DOHH2 (cell line): ENCODE data around the gene SBF1.

ENCODE experiments used
- H3F3A ChIP-seq: fragments of 200-600 bp; sonication (generic), shearing (Covaris generic); 2 replicates; pipeline ENCODE4 v1.6.0; 2016; ENCODE audit warnings: antibody characterized with exemption, mild to moderate bottlenecking; ENCODE audit not compliant: control insufficient read depth, insufficient read depth
- H3K27ac ChIP-seq: fragments of 200-600 bp; sonication (generic); 2 replicates; pipeline ENCODE4 v1.5.1; 2014; ENCODE audit warnings: low read depth, mild to moderate bottlenecking, low read length, moderate library complexity
- H3K27me3 ChIP-seq: fragments of 200-600 bp; sonication (generic); 2 replicates; pipeline ENCODE4 v1.6.1; 2014; ENCODE audit warnings: mild to moderate bottlenecking, low read length, mixed read lengths; ENCODE audit not compliant: control insufficient read depth
- H3K36me3 ChIP-seq: fragments of 200-600 bp; sonication (generic); 2 replicates; pipeline ENCODE4 v1.6.1; 2014; ENCODE audit warnings: mild to moderate bottlenecking, low read length, moderate library complexity, mixed read lengths; ENCODE audit not compliant: control insufficient read depth
- H3K4me1 ChIP-seq: fragments of 200-600 bp; sonication (generic); 2 replicates; pipeline ENCODE4 v1.6.1; 2014; ENCODE audit warnings: mild to moderate bottlenecking, low read length, mixed read lengths; ENCODE audit not compliant: control insufficient read depth
- H3K4me2 ChIP-seq: fragments of 200-600 bp; sonication (generic); 2 replicates; pipeline ENCODE4 v1.6.0; 2014; ENCODE audit warnings: mild to moderate bottlenecking, low read length, moderate library complexity
- H3K4me3 ChIP-seq: fragments of 200-600 bp; sonication (generic); 2 replicates; pipeline ENCODE4 v1.5.1; 2014; ENCODE audit warnings: mild to moderate bottlenecking, low read length, mixed read lengths
- H3K79me2 ChIP-seq: fragments of 200-600 bp; sonication (generic); 2 replicates; pipeline ENCODE4 v1.6.1; 2014; ENCODE audit warnings: mild to moderate bottlenecking, low read length, mixed read lengths; ENCODE audit not compliant: control insufficient read depth
- H3K9me2 ChIP-seq: fragments of 200-600 bp; sonication (generic); replicated peaks from 2 replicates; pipeline ENCODE4 v1.6.1; 2014; ENCODE audit warnings: mild to moderate bottlenecking, low read length, mixed read lengths; ENCODE audit not compliant: control insufficient read depth
- H3K9me3 ChIP-seq: fragments of 200-600 bp; sonication (generic); 2 replicates; pipeline ENCODE4 v1.6.1; 2014; ENCODE audit warnings: antibody characterized with exemption, low read length, mixed read lengths; ENCODE audit not compliant: control insufficient read depth, insufficient read depth
- H4K20me1 ChIP-seq: fragments of 200-600 bp; sonication (generic); 2 replicates; pipeline ENCODE4 v1.6.0; 2014; ENCODE audit warnings: low read depth, mild to moderate bottlenecking, antibody characterized with exemption, low read length, moderate library complexity; ENCODE audit not compliant: control insufficient read depth, insufficient read depth
- EZH2phosphoT487 ChIP-seq: fragments of 200-600 bp; sonication (generic); IDR thresholded peaks from 2 replicates; pipeline ENCODE4 v1.6.1; 2017; ENCODE audit warnings: borderline replicate concordance, mild to moderate bottlenecking, antibody characterized with exemption, low read length, moderate library complexity, mixed read lengths
- TF ChIP-seq, protein P1 (sequence below): fragments of 200-600 bp; sonication (generic); IDR thresholded peaks from one replicate; pipeline ENCODE4 v1.5.1; 2014; ENCODE audit warnings: antibody characterized with exemption, mild to moderate bottlenecking, low read depth, low read length; ENCODE audit not compliant: poor library complexity, severe bottlenecking

The SBF1 gene

DNA sequence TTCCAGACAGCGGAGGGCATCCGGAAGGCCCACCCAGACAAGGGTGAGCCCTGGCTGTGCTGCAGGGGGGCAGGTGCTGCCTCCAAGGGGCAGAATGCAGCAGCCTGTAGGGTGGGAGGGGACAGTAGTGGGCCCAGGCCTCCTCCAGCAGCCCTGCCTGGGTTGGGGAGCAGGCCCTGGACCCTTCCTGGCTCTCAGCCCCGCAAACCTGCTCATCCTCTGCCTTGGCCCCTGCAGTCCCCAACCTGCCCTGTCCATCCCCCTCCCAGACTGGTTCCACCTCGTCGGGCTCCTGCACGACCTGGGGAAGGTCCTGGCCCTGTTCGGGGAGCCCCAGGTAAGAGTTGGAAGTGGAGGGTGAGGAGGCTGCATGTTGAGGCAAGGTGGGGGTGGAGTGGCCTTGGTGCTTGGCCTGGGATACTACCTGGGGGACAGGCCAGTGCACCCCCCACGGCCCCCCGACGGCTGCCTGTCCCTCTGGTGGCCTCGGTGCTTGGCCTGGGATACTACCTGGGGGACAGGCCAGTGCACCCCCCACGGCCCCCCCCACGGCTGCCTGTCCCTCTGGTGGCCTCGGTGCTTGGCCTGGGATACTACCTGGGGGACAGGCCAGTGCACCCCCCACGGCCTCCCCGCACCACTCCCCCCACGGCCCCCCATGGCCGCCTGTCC is 13.3 kb upstream of the SBF1 start:
- H3K27ac ChIP-seq = no peak overlapping the region
- H3K36me3 ChIP-seq = no peaks in the 10 kb centered on the region
- no peaks in the 10 kb centered on the region for H3K27me3 ChIP-seq
- H3F3A ChIP-seq = no peaks in the 10 kb centered on the region
- no peak overlapping the region for H3K4me3 ChIP-seq
- TF ChIP-seq EZH2phosphoT487 = no peak
- TF ChIP-seq, protein P1, sequence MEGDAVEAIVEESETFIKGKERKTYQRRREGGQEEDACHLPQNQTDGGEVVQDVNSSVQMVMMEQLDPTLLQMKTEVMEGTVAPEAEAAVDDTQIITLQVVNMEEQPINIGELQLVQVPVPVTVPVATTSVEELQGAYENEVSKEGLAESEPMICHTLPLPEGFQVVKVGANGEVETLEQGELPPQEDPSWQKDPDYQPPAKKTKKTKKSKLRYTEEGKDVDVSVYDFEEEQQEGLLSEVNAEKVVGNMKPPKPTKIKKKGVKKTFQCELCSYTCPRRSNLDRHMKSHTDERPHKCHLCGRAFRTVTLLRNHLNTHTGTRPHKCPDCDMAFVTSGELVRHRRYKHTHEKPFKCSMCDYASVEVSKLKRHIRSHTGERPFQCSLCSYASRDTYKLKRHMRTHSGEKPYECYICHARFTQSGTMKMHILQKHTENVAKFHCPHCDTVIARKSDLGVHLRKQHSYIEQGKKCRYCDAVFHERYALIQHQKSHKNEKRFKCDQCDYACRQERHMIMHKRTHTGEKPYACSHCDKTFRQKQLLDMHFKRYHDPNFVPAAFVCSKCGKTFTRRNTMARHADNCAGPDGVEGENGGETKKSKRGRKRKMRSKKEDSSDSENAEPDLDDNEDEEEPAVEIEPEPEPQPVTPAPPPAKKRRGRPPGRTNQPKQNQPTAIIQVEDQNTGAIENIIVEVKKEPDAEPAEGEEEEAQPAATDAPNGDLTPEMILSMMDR = no peak
- no peaks in the 10 kb centered on the region for H3K9me2 ChIP-seq
- no peaks in the 10 kb centered on the region for H3K79me2 ChIP-seq
- no peaks in the 10 kb centered on the region for H4K20me1 ChIP-seq
- H3K9me3 ChIP-seq = no peaks in the 10 kb centered on the region
- no peak overlapping the region for H3K4me2 ChIP-seq
- H3K4me1 ChIP-seq = peaks cover 20% of the 10 kb centered on the region

DNA sequence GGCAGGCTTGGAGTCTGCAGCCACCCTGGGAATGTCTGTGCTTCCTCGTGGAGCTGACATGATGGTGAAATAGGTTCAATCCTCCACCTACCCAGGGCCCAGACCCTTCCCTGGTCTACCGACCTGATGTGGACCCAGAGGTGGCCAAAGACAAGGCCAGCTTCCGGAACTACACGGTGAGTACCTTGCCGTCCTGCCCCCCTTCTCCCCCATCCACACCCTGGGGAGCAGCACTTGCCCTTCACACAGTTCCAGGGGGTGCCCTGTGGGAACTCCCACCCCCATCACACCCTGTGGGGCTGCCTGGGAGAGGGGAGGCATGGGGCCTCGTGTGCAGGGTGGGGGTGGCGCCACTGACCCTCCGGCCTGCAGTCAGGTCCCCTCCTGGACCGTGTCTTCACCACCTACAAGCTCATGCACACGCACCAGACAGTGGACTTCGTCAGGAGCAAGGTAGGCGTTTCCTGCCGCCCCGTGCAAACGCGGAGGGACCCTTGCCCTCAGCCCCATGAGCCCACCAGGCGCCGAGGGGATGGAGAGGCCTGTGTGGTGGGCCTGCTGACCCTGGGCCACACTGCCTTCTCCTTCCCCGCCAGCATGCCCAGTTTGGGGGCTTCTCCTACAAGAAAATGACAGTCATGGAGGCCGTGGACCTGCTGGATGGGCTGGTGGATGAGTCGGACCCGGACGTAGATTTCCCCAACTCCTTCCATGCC is 12.6 kb upstream of the SBF1 start:
- peaks cover 20% of the 10 kb centered on the region for H3K4me1 ChIP-seq
- H3K4me3 ChIP-seq = no peak overlapping the region
- H4K20me1 ChIP-seq = no peaks in the 10 kb centered on the region
- H3K27ac ChIP-seq = no peak overlapping the region
- H3K9me3 ChIP-seq = no peaks in the 10 kb centered on the region
- H3K9me2 ChIP-seq = no peaks in the 10 kb centered on the region
- peaks cover 5% of the 10 kb centered on the region for H3K27me3 ChIP-seq
- TF ChIP-seq, protein P1 = no peak
- no peak for TF ChIP-seq EZH2phosphoT487
- H3K79me2 ChIP-seq = no peaks in the 10 kb centered on the region
- H3K4me2 ChIP-seq = no peak overlapping the region
- H3F3A ChIP-seq = no peaks in the 10 kb centered on the region
- no peaks in the 10 kb centered on the region for H3K36me3 ChIP-seq

DNA sequence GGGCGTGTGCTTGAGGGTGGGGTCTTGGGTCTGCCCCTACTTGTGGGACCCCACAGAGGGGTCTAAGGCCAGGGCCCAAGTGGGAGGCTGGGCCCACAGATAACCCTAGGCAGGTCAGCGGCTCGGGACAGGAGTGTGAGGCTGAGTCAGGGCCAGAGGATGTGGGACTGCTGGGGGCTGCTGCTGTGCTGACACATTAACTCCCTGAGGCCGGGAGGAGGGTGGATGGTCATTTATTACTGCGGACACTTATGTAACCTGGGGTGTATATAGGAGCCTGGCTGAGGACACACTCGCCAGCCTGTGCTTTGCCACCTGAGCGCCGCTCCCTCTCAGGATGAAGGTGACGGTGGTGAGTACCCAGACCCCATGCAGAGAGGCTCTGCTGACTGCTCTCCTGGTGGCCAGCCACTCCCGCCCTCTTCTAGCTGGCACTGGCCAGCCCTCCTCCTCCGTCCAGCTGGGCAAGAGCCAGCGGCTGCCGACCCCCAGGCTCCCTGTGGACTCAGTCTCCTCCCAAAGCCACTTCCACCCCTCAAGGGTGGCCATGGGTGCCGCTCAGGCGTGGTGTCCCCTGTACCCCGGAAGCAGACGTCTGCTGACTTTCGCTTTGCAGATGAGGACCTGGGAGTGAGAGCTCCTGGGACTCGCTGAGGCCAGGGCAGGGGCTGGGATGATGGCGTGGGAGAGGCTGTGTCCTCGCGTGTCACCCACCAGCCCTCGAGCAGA is 11.9 kb upstream of the SBF1 start, which contains the start of gene MIOX:
TSS of gene MIOX (plus strand) at position 299 of the 729 bp plus-strand sequence. CDS start at position 338, 39 bp downstream.
- H4K20me1 ChIP-seq = no peaks in the 10 kb centered on the region
- H3K27me3 ChIP-seq = peaks cover 13% of the 10 kb centered on the region
- no peaks in the 10 kb centered on the region for H3F3A ChIP-seq
- H3K4me3 ChIP-seq = no peak within 1 kb of the TSS
- H3K4me2 ChIP-seq = no peak within 1 kb of the TSS
- no peaks in the 10 kb centered on the region for H3K9me3 ChIP-seq
- TF ChIP-seq, protein P1 = no peak
- no peak for TF ChIP-seq EZH2phosphoT487
- no peaks in the 10 kb centered on the region for H3K36me3 ChIP-seq
- H3K79me2 ChIP-seq = no peaks in the 10 kb centered on the region
- no peaks in the 10 kb centered on the region for H3K9me2 ChIP-seq
- H3K4me1 ChIP-seq = peaks cover 26% of the 10 kb centered on the region
- no peak within 1 kb of the TSS for H3K27ac ChIP-seq
